K562 (cell line): Measurements from ENCODE around the gene CHST10. TPM values are rescaled to one million over a fixed set of nuclear protein-coding genes. Genes with fewer than 3 reads are reported as not detected.
"Not testable (repeated sequence)": the region's sequence is repeated elsewhere in the genome, so short reads cannot be mapped to it uniquely, and the experiment has no call there.

ENCODE experiments used
- ATAC-seq: fragments of 200-7000 bp; cut with Tn5 transposase; 3 replicates; pipeline ENCODE4 v1.9.1; 2020; ENCODE audit warnings: moderate library complexity
- BruUV-seq: library from RNA; stranded (reverse); fragments of 400-500 nt; replicated peaks from 2 replicates; lab custom pipeline; 2021; lab: Mats Ljungman, UMichigan
- CTCF ChIA-PET: fragments of 300-600 bp; formaldehyde crosslinking; extraction: SDS; loops from one replicate; lab custom pipeline; 2021; ENCODE audit warnings: low intra/inter-chr PET ratio; lab: Yijun Ruan, JAX
- POLR2A ChIA-PET: fragments of 300-600, 350-650 bp; sonication (Branson Sonifier 250); formaldehyde crosslinking; extraction: SDS; loops from one replicate; lab custom pipeline; 2021; ENCODE audit warnings: antibody characterized with exemption, inconsistent platforms; lab: Yijun Ruan, JAX
- DNase-seq, 4 experiments: peaks; one replicate each; pipeline versions ENCODE4 v3.0.0 to v3.0.0-alpha.2; 2011 to 2018; ENCODE audit warnings: low spot score in 3 of 4, mixed read lengths in 3 of 4; ENCODE audit errors: extremely low read depth in 1 of 4
- FAIRE-seq: peaks from 2 replicates; lab custom pipeline; 2011; peaks lifted over from hg19 to GRCh38; lab: Jason Lieb, UNC
- H2AFZ ChIP-seq: 2 replicates; pipeline ENCODE4 v1.6.0; 2011; ENCODE audit warnings: low read depth, low read length, control low read depth, inconsistent platforms
- H3K27ac ChIP-seq: fragments of 200-600 bp; 3 replicates; pipeline ENCODE4 v1.8.0; 2011; ENCODE audit warnings: low read depth, mild to moderate bottlenecking, control low read depth, inconsistent platforms, low read length, moderate library complexity, mixed read lengths; ENCODE audit errors: extremely low read depth
- H3K27me3 ChIP-seq, 2 experiments: fragments of 300-600 bp in 1 of 2; 2 replicates in 1 of 2; 3 replicates in 1 of 2; pipeline versions ENCODE4 v1.6.0 to v1.8.0; 2011; ENCODE audit warnings: inconsistent platforms in 2 of 2, low read length in 2 of 2, mild to moderate bottlenecking in 1 of 2, mixed read lengths in 1 of 2, moderate library complexity in 1 of 2; ENCODE audit not compliant: control insufficient read depth in 2 of 2, insufficient read depth in 2 of 2
- H3K36me3 ChIP-seq: fragments of 300-600 bp; 3 replicates; pipeline ENCODE4 v1.8.0; 2011; ENCODE audit warnings: mild to moderate bottlenecking, low read length, inconsistent platforms; ENCODE audit not compliant: control insufficient read depth, insufficient read depth
- H3K4me1 ChIP-seq, 2 experiments: fragments of 200-600 bp in 1 of 2; replicated peaks in 1 of 2; 2 replicates in 1 of 2; 3 replicates in 1 of 2; pipeline versions ENCODE4 v1.5.1 to v1.8.0; 2011; ENCODE audit warnings: inconsistent platforms in 2 of 2, low read length in 2 of 2, mild to moderate bottlenecking in 1 of 2, mixed read lengths in 1 of 2, moderate library complexity in 1 of 2; ENCODE audit not compliant: control insufficient read depth in 2 of 2, insufficient read depth in 2 of 2
- H3K4me2 ChIP-seq: 2 replicates; pipeline ENCODE4 v1.6.1; 2011; ENCODE audit warnings: low read length, control low read depth, inconsistent platforms, mixed read lengths; ENCODE audit not compliant: insufficient read depth
- H3K4me3 ChIP-seq: fragments of 200-600 bp; sonication (generic), shearing (Covaris generic); 2 replicates; pipeline ENCODE4 v1.5.1; 2016; ENCODE audit warnings: control low read depth, inconsistent platforms
- H3K79me2 ChIP-seq: fragments of 200-600 bp; 3 replicates; pipeline ENCODE4 v1.8.0; 2011; ENCODE audit warnings: low read length, inconsistent platforms; ENCODE audit not compliant: control insufficient read depth, insufficient read depth
- H3K9ac ChIP-seq, 2 experiments: 2 replicates each; pipeline versions ENCODE4 v1.6.0 to v1.6.1; 2011; ENCODE audit warnings: low read depth in 2 of 2, low read length in 2 of 2, control low read depth in 1 of 2, inconsistent platforms in 1 of 2, mild to moderate bottlenecking in 1 of 2, mixed read lengths in 1 of 2; ENCODE audit not compliant: insufficient read depth in 1 of 2
- H3K9me1 ChIP-seq: one replicate; pipeline ENCODE4 v1.6.0; 2011; ENCODE audit warnings: inconsistent platforms, mild to moderate bottlenecking, low read length, moderate library complexity; ENCODE audit not compliant: control insufficient read depth, insufficient read depth
- H3K9me3 ChIP-seq: replicated peaks from 2 replicates; pipeline ENCODE4 v1.5.1; 2011; ENCODE audit warnings: low read depth, low read length, inconsistent platforms; ENCODE audit not compliant: control insufficient read depth, insufficient read depth
- H4K20me1 ChIP-seq: replicated peaks from 2 replicates; pipeline ENCODE4 v1.6.1; 2011; ENCODE audit warnings: low read length, inconsistent platforms, mixed read lengths; ENCODE audit not compliant: control insufficient read depth, insufficient read depth
- CBFA2T3 ChIP-seq: fragments of 450-650 bp; IDR thresholded peaks from 2 replicates; pipeline ENCODE4 v1.6.1; 2017
- FOXJ2 ChIP-seq: fragments of 200-800 bp; sonication (Bioruptor generic); IDR thresholded peaks from 2 replicates; pipeline ENCODE4 v1.6.1; 2016; ENCODE audit warnings: missing genetic modification characterization, missing compliant biosample characterization
- ILK ChIP-seq: fragments of 450-650 bp; IDR thresholded peaks from 2 replicates; pipeline ENCODE4 v1.6.1; 2016; ENCODE audit warnings: missing genetic modification characterization, low read depth, mild to moderate bottlenecking, missing compliant biosample characterization, moderate library complexity, borderline replicate concordance
- LARP7 ChIP-seq: fragments of 450-650 bp; IDR thresholded peaks from 2 replicates; pipeline ENCODE4 v1.6.1; 2016
- MCM2 ChIP-seq: fragments of 450-650 bp; IDR thresholded peaks from 2 replicates; pipeline ENCODE4 v1.6.1; 2017; ENCODE audit warnings: low read depth, mild to moderate bottlenecking
- RHOXF2B ChIP-seq: fragments of 250-450 bp; sonication (Bioruptor Pico); conservative IDR thresholded peaks from 2 replicates; pipeline ENCODE4 v1.5.1; 2021
- SIN3B ChIP-seq: fragments of 450-650 bp; IDR thresholded peaks from 2 replicates; pipeline ENCODE4 v1.6.1; 2017; ENCODE audit warnings: low read depth, mild to moderate bottlenecking, moderate library complexity
- TAF9B ChIP-seq: fragments of 450-650 bp; IDR thresholded peaks from 2 replicates; pipeline ENCODE4 v1.6.1; 2018; ENCODE audit warnings: mild to moderate bottlenecking; ENCODE audit not compliant: partially characterized antibody
- TRIM24 ChIP-seq, 2 experiments: fragments of 450-650 bp; IDR thresholded peaks; 2 replicates each; pipeline ENCODE4 v1.6.1; 2016
- ZFP36 ChIP-seq: fragments of 150-350 bp; IDR thresholded peaks from 2 replicates; pipeline ENCODE4 v1.6.1; 2018; ENCODE audit warnings: low read length, low read depth; ENCODE audit not compliant: partially characterized antibody
- ZNF75A ChIP-seq: fragments of 450-650 bp; formaldehyde crosslinking; IDR thresholded peaks from 2 replicates; pipeline ENCODE4 v1.4.0; 2020; ENCODE audit warnings: mild to moderate bottlenecking
- WGBS: fragments of 100-300 bp; shearing (Covaris generic); methylation state at CpG from one replicate; pipeline ENCODE4 v1.1.6; 2016; ENCODE audit warnings: low coverage, mixed read lengths; ENCODE audit not compliant: insufficient coverage; ENCODE audit errors: missing lambda C conversion rate; 5-methylcytosine and 5-hydroxymethylcytosine counted together
- in situ Hi-C: fragments of 300-500 bp; cut with MboI; formaldehyde crosslinking; loops from 4 replicates; pipeline ENCODE4 v1.15.0; 2018; ENCODE audit warnings: inconsistent platforms, mixed read lengths
- intact Hi-C: fragments of 100-400 bp; cut with micrococcal nuclease; formaldehyde crosslinking; loops from 2 replicates; pipeline ENCODE4 v1.14.2; 2022
- polyA plus RNA-seq, 8 experiments: library from polyadenylated mRNA; depleted of rRNA in 4 of 8; stranded (reverse) in 5 of 8; unstranded in 3 of 8; fragments of >200 nt; fragmentation: Nextera tagmentation in 2 of 8; fragmentation: Illumina TruSeq in 1 of 8; extraction: Ambion mirVana in 2 of 8; extraction: Trizol in 1 of 8; gene quantifications; 2 replicates each; pipeline versions ENCODE4 v1.2.1 to v1.2.3, GENCODE V29; 2011 to 2014; ENCODE audit warnings: inconsistent platforms in 1 of 8, missing spikeins in 1 of 8
- total RNA-seq, 7 experiments: library from RNA; depleted of rRNA in 6 of 7; stranded (reverse); fragments of >200 nt in 6 of 7; fragmentation: Illumina TruSeq in 2 of 7; extraction: Trizol in 2 of 7; gene quantifications; 2 replicates each; pipeline versions ENCODE4 v1.2.1 to v1.2.3, GENCODE V29; 2011 to 2021; ENCODE audit warnings: low replicate concordance in 1 of 7
- TF ChIP-seq, protein P1 (sequence below), 2 experiments: IDR thresholded peaks in 1 of 2; conservative IDR thresholded peaks in 1 of 2; 2 replicates each; pipeline ENCODE4 v1.6.1; 2016; ENCODE audit warnings: low read depth in 2 of 2, mild to moderate bottlenecking in 1 of 2, missing compliant biosample characterization in 1 of 2, missing genetic modification characterization in 1 of 2, moderate library complexity in 1 of 2

CHST10 gene
- total and polyA plus RNA-seq, 9 of the 15 experiments (the other 6 are each of a cell fraction or from before 2014, with no cell fraction given): 1.3 to 30.9 (median 19.3) TPM

GRCh38 chr2:100456357-100456756 is 38.9 kb upstream of the CHST10 start:
- not testable (repeated sequence) for FAIRE-seq, BruUV-seq

DNA sequence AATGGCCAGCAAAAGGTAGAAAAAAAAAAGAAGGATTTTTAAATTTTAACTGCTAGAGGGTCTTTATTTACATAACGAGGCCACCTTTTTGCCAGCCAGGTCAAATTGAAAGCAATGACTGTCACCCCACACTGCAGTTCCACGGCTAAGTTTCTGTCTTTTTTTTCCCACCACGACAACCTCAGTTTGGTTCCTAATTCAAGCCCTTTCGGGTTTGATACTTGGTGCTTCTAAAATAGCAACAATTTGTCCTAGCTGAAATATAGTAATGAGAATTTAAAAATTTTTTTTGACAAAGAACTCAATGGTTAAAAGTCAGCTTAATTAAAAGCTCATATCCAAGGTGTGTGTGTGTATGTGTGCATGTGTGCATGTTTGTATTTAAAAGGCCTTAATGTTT is 36.4 kb upstream of the CHST10 start:
- H3K36me3 ChIP-seq: no peaks in the 10 kb centered on the region
- no peak overlapping the region for H3K4me3 ChIP-seq
- peaks cover 0 to 17% of the 10 kb centered on the region in 2 experiments; a peak in 3 of 5 replicates for H3K27me3 ChIP-seq
- H4K20me1 ChIP-seq: no peaks in the 10 kb centered on the region
- DNase-seq: no peak
- no TSS peak for BruUV-seq
- intact Hi-C loops (no loop called here), in situ Hi-C loops (no loop called here)
- H3K4me1 ChIP-seq: no peaks in the 10 kb centered on the region
- no peak overlapping the region for H3K9ac ChIP-seq
- no peak overlapping the region for H3K27ac ChIP-seq
- H3K79me2 ChIP-seq: no peaks in the 10 kb centered on the region
- TF ChIP-seq RHOXF2B (CRISPR knock-in tag) (no peak), TRIM24 (IDR thresholded peaks at IDR 0.05) (no peak), CBFA2T3 (no peak), LARP7 (no peak), ILK (tag) (no peak), MCM2 (no peak), SIN3B (no peak), ZNF75A (no peak), FOXJ2 (tag) (no peak), TAF9B (no peak)
- TF ChIP-seq, protein P1, sequence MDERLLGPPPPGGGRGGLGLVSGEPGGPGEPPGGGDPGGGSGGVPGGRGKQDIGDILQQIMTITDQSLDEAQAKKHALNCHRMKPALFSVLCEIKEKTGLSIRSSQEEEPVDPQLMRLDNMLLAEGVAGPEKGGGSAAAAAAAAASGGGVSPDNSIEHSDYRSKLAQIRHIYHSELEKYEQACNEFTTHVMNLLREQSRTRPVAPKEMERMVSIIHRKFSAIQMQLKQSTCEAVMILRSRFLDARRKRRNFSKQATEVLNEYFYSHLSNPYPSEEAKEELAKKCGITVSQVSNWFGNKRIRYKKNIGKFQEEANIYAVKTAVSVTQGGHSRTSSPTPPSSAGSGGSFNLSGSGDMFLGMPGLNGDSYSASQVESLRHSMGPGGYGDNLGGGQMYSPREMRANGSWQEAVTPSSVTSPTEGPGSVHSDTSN (CRISPR knock-in tag; IDR thresholded peaks at IDR 0.05; ENCODE audit: low read depth): no peak
- TF ChIP-seq, protein P1 (tag; conservative IDR thresholded peaks at IDR 0.05; ENCODE audit: low read depth): no peak
- TF ChIP-seq, all 486 proteins: peak for 0
- ATAC-seq (no peak), FAIRE-seq (no peak)
- ChIA-PET CTCF (no interaction called here), POLR2A (no interaction called here)
- Histone ChIP-seq H3K4me2 (no peak overlapping the region), H2AFZ (no peak overlapping the region), H3K9me1 (no peaks in the 10 kb centered on the region), H3K9me3 (no peaks in the 10 kb centered on the region)
- 0% methylated on average over 4 of the region's 4 CpGs for WGBS

More at GRCh38 chr2:100456357-100456756, 38.9 kb upstream of the CHST10 start:
- CTCF ChIA-PET, in situ Hi-C loops, H3K4me3 ChIP-seq, DNase-seq, H3K9me3 ChIP-seq, H3K79me2 ChIP-seq, H3K27me3 ChIP-seq, POLR2A ChIA-PET, H3K4me2 ChIP-seq, intact Hi-C loops, H3K4me1 ChIP-seq, H3K9me1 ChIP-seq, ATAC-seq, H3K9ac ChIP-seq, H4K20me1 ChIP-seq, H2AFZ ChIP-seq, H3K27ac ChIP-seq, H3K36me3 ChIP-seq: not testable (repeated sequence)
- TF ChIP-seq ZFP36: peak; percentile 63
